ENCODE results near the gene RAB27A. TPM values are rescaled to one million over a fixed set of nuclear protein-coding genes. Genes with fewer than 3 reads are reported as not detected.

Gene RAB27A
- total RNA-seq, 2 donors from 2014 or later, result 27.6 to 50.6 TPM

DNA sequence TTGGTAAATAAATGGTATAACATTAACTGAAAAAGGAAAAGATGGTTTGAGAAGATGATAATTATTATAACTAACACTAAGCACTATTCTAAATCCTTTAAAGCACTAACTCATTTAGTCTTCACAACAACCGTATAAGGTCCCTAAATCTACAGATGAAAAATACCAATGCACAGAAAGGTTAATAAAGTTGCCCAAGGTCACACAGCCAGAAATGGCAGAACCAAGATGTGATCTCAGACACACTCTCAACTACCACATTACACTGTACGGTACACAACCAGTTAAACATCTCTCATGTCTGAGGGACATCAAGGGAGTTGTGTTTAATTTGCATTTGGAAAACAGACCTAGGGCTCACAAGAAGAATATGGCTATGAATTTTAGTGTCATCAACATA is 23.1 kb downstream of the RAB27A start:
- H3K4me3 ChIP-seq, result no peak overlapping the region
- no peak overlapping the region for H3K27ac ChIP-seq
- H3K4me1 ChIP-seq (replicated peaks), result no peaks in the 10 kb centered on the region
- no peaks in the 10 kb centered on the region for H3K9me3 ChIP-seq
- H3K27me3 ChIP-seq (replicated peaks; ENCODE audit: insufficient read depth), result no peaks in the 10 kb centered on the region
- DNase-seq (ENCODE audit: low spot score), result no peak
- H3K36me3 ChIP-seq, result no peaks in the 10 kb centered on the region
- WGBS, result 93% methylated on average over 2 of the region's 2 CpGs
- intact Hi-C loops (cut with DNase I), result no loop called here
- TF ChIP-seq POLR2AphosphoS5 (IDR thresholded peaks at IDR 0.05), result no peak
- TF ChIP-seq, protein P1, sequence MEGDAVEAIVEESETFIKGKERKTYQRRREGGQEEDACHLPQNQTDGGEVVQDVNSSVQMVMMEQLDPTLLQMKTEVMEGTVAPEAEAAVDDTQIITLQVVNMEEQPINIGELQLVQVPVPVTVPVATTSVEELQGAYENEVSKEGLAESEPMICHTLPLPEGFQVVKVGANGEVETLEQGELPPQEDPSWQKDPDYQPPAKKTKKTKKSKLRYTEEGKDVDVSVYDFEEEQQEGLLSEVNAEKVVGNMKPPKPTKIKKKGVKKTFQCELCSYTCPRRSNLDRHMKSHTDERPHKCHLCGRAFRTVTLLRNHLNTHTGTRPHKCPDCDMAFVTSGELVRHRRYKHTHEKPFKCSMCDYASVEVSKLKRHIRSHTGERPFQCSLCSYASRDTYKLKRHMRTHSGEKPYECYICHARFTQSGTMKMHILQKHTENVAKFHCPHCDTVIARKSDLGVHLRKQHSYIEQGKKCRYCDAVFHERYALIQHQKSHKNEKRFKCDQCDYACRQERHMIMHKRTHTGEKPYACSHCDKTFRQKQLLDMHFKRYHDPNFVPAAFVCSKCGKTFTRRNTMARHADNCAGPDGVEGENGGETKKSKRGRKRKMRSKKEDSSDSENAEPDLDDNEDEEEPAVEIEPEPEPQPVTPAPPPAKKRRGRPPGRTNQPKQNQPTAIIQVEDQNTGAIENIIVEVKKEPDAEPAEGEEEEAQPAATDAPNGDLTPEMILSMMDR (IDR thresholded peaks at IDR 0.05), result no peak
- no peak for TF ChIP-seq POLR2A (IDR thresholded peaks at IDR 0.05)

DNA sequence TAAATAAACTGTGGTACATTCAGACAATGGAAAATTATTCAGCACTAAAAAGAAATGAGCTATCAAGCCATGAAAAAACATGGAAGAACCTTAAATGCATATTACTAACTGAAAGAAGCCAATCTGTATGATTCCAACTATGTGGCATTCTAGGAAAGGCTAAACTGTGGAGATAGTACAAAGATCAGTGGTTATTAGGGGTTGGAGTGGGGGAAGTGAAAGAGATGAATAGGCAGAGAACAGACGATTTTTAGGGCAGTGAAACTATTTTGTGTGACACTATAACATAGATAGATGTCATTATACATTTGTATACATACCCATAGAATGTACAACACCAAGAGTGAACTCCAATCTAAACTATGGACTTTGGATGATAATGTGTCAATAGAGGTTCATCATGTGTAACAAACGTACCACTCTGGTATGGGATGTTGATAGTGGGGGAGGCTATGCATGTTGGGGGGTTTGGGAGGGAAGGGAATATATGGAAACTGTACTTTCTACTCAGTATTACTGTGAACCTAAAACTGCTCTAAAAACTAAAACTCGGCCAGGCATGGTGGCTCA is 29.0 kb downstream of the RAB27A start:
- intact Hi-C loops (cut with DNase I), result no loop called here
- WGBS, result 74% methylated on average over 3 of the region's 3 CpGs

DNA sequence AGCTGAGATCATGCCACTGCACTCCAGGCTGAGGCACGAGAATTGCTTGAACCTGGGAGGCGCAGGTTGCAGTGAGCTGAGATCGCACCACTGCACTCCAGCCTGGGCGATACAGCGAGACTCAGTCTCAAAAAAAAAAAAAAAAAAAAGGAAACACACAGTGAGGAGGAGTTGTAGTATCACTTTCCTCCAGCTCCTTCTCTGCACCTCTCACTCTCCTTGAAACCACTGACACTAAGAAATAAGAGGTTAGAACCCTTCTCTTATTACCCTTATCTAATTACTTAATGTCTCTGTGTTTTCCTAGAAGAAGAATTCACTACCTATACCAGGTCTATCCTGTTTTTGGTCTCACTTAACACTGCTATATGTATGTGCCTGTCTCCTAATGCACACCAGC is 31.7 kb downstream of the RAB27A start:
- peaks cover 6% of the 10 kb centered on the region for H3K4me1 ChIP-seq (replicated peaks)
- no peaks in the 10 kb centered on the region for H3K9me3 ChIP-seq
- intact Hi-C loops (cut with DNase I), result no loop called here

More for the DNA sequence above, 29.0 kb downstream of the RAB27A start:
- Histone ChIP-seq H3K4me1 (replicated peaks) (no peaks in the 10 kb centered on the region), H3K4me3 (no peak overlapping the region), H3K9me3 (no peaks in the 10 kb centered on the region), H3K36me3 (no peaks in the 10 kb centered on the region), H3K27ac (peak overlapping the region in 1 of 2 donors; percentile 7), H3K27me3 (replicated peaks; ENCODE audit: insufficient read depth) (no peaks in the 10 kb centered on the region)
- no peak for TF ChIP-seq POLR2A (IDR thresholded peaks at IDR 0.05)
- TF ChIP-seq POLR2AphosphoS5 (IDR thresholded peaks at IDR 0.05), result no peak
- TF ChIP-seq, protein P1 (IDR thresholded peaks at IDR 0.05), result no peak
- no peak for DNase-seq (ENCODE audit: low spot score)

DNA sequence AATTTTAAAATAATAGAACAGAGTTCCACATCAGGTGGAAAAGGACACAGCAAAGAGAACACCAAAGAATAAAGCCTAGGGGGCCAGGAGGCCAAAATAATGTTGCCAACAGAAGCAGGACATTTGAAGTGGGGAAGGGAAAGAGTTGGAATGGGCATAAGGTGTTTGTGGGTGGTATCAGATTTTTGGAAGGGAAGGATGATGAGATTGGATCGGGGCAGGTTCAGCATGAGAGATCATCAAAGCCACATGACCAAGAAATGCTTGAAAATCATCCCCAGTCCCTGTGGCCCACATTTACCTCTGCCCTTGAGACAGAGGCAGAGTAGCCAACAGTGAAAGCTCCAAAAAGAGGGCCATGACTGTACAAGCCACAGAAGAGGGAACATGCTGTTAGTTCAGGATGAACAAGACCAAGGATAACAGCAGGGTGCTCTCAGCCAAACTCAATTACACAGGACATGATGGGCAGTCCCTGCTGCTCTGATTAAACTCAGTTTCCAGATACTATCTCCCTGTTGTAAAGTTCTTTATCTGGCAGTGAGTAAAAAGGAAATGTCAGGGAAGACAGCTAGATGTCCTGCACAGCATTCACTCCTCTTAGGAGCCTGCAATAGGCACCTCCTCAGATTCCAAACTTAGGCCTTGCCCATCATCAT is 32.5 kb downstream of the RAB27A start:
- peaks cover 6% of the 10 kb centered on the region for H3K4me1 ChIP-seq (replicated peaks)
- TF ChIP-seq POLR2AphosphoS5 (IDR thresholded peaks at IDR 0.05) (peak; percentile 81), POLR2A (IDR thresholded peaks at IDR 0.05) (no peak)
- H3K27ac ChIP-seq, result peak overlapping the region; percentile 70 to 80
- 90% methylated on average over 1 of the region's 1 CpG for WGBS
- DNase-seq (ENCODE audit: low spot score), result peak; percentile 65
- no peak overlapping the region for H3K4me3 ChIP-seq
- H3K27me3 ChIP-seq (replicated peaks; ENCODE audit: insufficient read depth), result no peaks in the 10 kb centered on the region
- H3K9me3 ChIP-seq, result no peaks in the 10 kb centered on the region
- intact Hi-C loops (cut with DNase I), result no loop called here
- H3K36me3 ChIP-seq, result no peaks in the 10 kb centered on the region

More for the DNA sequence above, 31.7 kb downstream of the RAB27A start:
- TF ChIP-seq, protein P1 (IDR thresholded peaks at IDR 0.05), result no peak
- TF ChIP-seq POLR2AphosphoS5 (IDR thresholded peaks at IDR 0.05) (no peak), POLR2A (IDR thresholded peaks at IDR 0.05) (no peak)
- no peaks in the 10 kb centered on the region for H3K36me3 ChIP-seq
- WGBS, result 94% methylated on average over 5 of the region's 5 CpGs
- H3K27ac ChIP-seq, result peak overlapping the region; percentile 8 to 80
- H3K4me3 ChIP-seq, result no peak overlapping the region
- no peak for DNase-seq (ENCODE audit: low spot score)
- no peaks in the 10 kb centered on the region for H3K27me3 ChIP-seq (replicated peaks; ENCODE audit: insufficient read depth)

DNA sequence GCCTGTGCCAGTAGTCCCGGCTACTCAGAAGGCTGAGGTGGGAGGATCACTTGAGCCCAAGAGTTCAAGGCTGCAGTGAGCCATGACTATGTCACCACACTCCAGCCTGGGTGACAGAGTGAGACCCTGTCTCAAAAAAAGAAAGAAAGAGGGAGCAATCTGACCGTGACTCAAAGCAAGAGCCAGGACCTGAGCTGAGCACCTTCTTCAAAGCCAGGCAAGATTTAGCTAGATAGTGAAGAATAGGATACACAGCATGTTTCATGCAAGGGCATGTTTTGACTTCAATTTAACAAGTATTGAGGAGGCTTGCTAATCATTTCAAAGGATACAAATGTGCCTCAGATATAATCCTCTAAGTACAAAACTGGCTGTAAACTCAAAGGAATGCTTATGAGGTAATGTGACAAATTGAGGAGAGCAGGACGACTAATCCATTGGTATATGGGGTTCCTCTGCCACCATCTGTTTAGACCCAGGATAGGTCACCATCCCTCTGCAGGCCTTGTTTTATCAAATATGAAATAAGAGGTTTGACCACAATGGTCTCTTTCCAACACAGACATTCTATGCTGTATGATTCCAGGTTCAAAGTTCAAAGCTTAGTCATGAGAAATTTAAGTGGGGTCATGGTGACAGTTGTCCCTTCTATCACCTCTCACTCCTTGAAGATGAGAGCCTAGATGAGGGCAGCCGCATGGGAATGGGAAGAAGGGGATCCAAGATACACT is 33.2 kb downstream of the RAB27A start:
- H3K9me3 ChIP-seq, result no peaks in the 10 kb centered on the region
- no peak for DNase-seq (ENCODE audit: low spot score)
- TF ChIP-seq, protein P1 (IDR thresholded peaks at IDR 0.05), result no peak
- TF ChIP-seq POLR2AphosphoS5 (IDR thresholded peaks at IDR 0.05) (no peak), POLR2A (IDR thresholded peaks at IDR 0.05) (no peak)
- intact Hi-C loops (cut with DNase I), result no loop called here
- WGBS, result 56% methylated on average over 4 of the region's 4 CpGs
- peaks cover 6% of the 10 kb centered on the region for H3K4me1 ChIP-seq (replicated peaks)
- no peaks in the 10 kb centered on the region for H3K36me3 ChIP-seq
- peak overlapping the region; percentile 70 to 80 for H3K27ac ChIP-seq
- no peak overlapping the region for H3K4me3 ChIP-seq
- H3K27me3 ChIP-seq (replicated peaks; ENCODE audit: insufficient read depth), result no peaks in the 10 kb centered on the region

Measured in prostate gland (tissue), 2 donors.